NT2/D1 (cell line): ENCODE data around the gene LRRC47.

ENCODE experiments used
- DNase-seq: peaks from one replicate; pipeline ENCODE4 v3.0.0-alpha.2; 2011; ENCODE audit warnings: low read depth, low spot score
- H3K27me3 ChIP-seq: 2 replicates; pipeline ENCODE4 v1.6.0; 2011; ENCODE audit warnings: mild to moderate bottlenecking; ENCODE audit not compliant: insufficient read length, insufficient read depth
- H3K36me3 ChIP-seq: 2 replicates; pipeline ENCODE4 v1.6.1; 2011; ENCODE audit warnings: mild to moderate bottlenecking, low read length, mixed read lengths; ENCODE audit not compliant: insufficient read depth, insufficient read length
- H3K4me1 ChIP-seq: 2 replicates; pipeline ENCODE4 v1.5.1; 2011; ENCODE audit not compliant: insufficient read depth, insufficient read length
- H3K4me3 ChIP-seq: 2 replicates; pipeline ENCODE4 v1.5.1; 2011; ENCODE audit warnings: low read depth; ENCODE audit not compliant: insufficient read length
- H3K9ac ChIP-seq: 2 replicates; pipeline ENCODE4 v1.6.0; 2011; ENCODE audit warnings: low read depth; ENCODE audit not compliant: insufficient read length
- H3K9me3 ChIP-seq: 2 replicates; pipeline ENCODE4 v1.5.1; 2011; ENCODE audit warnings: mild to moderate bottlenecking, low read length; ENCODE audit not compliant: insufficient read depth
- SUZ12 ChIP-seq: IDR thresholded peaks from 2 replicates; pipeline ENCODE4 v1.6.1; 2011; ENCODE audit not compliant: insufficient read length, insufficient read depth; ENCODE audit errors: extremely low read depth
- YY1 ChIP-seq: IDR thresholded peaks from 2 replicates; pipeline ENCODE4 v1.6.1; 2011; ENCODE audit not compliant: insufficient read length, insufficient read depth
- ZNF274 ChIP-seq: IDR thresholded peaks from 2 replicates; pipeline ENCODE4 v1.6.1; 2011; ENCODE audit warnings: mild to moderate bottlenecking, low read depth, low read length

The LRRC47 gene

DNA sequence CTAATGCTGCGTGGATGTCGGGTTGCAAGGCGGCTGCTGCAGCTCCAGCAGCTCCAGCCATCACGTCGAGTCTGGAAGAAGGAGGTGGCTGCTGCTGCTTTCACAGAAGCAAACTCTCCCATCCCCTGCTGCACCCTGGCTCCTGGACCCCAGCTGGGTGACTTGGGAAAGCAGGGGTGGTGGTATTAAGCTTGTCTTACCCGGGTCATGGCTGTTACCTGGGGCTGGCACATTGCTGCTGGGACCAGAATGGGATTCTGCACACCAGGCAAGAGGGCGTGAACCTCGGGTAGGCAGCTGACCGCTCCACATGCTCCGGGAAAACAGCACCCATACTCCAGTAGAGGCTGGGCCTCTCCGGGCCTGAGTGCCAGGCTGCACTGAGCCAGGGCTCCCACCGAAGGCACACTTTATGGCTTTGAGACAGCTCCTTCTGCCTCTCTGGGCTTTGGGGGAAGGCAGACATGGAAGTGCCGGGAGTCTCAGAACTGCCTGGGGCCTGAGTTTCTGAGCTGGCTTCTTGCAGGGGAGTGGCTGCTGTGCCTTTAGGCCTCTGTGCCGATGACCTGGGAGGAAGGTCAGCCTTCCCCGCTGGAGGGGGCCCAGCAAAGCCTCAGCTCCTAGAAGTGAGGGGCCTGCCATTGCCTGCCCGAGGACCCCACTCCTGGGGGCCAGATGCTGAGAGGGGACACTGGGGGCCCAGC is 22.6 kb downstream of the LRRC47 start:
- Histone ChIP-seq H3K4me3 (no peak overlapping the region), H3K9me3 (no peaks in the 10 kb centered on the region), H3K27me3 (peaks cover 12% of the 10 kb centered on the region), H3K36me3 (peaks cover 13% of the 10 kb centered on the region), H3K4me1 (peaks cover 21% of the 10 kb centered on the region), H3K9ac (peak overlapping the region; percentile 66)
- TF ChIP-seq ZNF274 (no peak), YY1 (no peak), SUZ12 (no peak)
- no peak for DNase-seq

DNA sequence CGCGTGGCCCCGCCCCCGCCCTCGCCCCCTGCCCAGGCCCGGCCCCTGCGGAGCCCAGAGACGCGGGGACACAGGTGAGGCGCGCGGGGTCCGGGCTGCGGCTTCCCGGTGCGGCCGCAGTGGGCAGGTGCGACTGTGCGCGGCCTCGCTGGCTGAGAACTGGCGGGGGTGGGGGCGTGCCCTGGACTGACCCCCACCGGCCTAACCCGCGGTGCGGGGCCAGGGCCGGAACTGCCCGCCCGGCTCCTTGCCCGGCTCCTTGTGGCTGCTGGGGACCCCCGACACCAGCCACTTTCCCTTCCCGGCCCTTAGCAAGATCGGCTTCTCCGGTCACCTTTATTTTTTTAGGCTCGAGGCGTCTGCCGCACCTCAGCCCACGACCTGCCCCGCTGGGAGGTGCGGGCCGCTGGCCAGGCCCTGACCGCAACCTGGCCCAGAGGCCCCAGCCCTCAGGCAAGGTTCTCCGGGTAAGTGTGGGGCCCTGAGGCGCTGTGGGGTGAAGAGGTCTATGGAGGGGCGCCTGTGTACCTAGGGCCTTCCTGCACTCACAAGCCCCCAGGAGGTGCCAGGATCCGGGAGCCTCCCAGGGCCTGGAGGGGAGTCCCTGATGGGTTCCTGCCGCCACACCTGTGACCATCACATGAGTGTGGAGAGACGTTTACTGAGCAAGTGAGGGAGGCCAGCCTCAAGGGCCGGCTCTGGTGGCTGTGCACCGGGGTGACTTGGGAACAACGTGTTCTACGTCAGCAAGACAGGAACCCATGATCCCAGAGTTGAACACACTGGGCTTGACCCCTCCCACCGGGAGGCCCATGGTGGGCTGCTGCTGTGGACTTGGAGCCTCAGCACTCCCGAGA is 23.4 kb downstream of the LRRC47 start, which contains the start of gene SMIM1:
TSS of gene SMIM1 (plus strand) at position 35 of the 857 bp plus-strand sequence. CDS start 2,625 bp downstream, outside the sequence.
- no peak for TF ChIP-seq YY1
- TF ChIP-seq ZNF274: no peak
- no peak for TF ChIP-seq SUZ12
- H3K4me1 ChIP-seq: peaks cover 21% of the 10 kb centered on the region
- DNase-seq: no peak
- H3K36me3 ChIP-seq: peaks cover 5% of the 10 kb centered on the region
- H3K9ac ChIP-seq: peak within 1 kb of the TSS; percentile 78
- no peaks in the 10 kb centered on the region for H3K9me3 ChIP-seq
- peak within 1 kb of the TSS; percentile 55 for H3K4me3 ChIP-seq
- H3K27me3 ChIP-seq: peaks cover 12% of the 10 kb centered on the region

DNA sequence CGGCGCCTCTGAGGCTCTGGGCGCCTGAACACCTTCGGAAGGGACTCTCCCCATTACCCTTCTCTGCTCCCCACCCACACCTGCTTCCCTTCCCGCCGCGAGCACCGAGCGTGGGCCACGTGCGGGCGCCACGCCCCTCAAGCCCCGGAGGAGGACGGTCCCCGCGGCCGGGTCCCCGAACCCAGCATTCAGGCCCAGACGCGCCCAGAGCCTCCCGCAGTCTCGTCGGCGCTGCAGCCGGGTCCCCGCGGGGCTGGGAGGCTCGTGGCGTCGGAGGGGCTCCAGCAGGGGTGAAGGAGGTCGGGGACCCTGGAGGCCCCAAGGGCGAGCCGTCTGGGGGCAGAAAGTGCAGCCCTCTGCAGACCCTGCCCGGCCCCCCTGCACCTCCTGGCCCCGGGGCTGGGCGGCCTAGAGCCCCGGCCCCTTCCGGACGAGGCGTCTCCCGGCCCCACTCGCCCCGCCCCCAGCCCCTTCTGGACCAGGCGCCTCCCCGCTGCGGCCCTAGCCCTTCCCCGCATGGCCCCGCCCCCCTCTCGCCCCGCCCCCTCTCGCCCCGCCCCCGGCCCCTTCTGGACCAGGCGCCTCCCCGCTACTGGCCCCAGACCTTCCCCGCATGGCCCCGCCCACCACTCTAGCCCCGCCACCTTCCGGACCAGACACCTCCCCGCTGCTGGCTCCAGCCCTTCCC is 24.1 kb downstream of the LRRC47 start:
- Histone ChIP-seq H3K9me3 (no peaks in the 10 kb centered on the region), H3K9ac (peak overlapping the region; percentile 78), H3K4me1 (peaks cover 21% of the 10 kb centered on the region), H3K4me3 (peak overlapping the region; percentile 55), H3K36me3 (peaks cover 3% of the 10 kb centered on the region), H3K27me3 (peaks cover 12% of the 10 kb centered on the region)
- no peak for TF ChIP-seq ZNF274
- no peak for TF ChIP-seq YY1
- no peak for TF ChIP-seq SUZ12
- DNase-seq: peak; percentile 71

DNA sequence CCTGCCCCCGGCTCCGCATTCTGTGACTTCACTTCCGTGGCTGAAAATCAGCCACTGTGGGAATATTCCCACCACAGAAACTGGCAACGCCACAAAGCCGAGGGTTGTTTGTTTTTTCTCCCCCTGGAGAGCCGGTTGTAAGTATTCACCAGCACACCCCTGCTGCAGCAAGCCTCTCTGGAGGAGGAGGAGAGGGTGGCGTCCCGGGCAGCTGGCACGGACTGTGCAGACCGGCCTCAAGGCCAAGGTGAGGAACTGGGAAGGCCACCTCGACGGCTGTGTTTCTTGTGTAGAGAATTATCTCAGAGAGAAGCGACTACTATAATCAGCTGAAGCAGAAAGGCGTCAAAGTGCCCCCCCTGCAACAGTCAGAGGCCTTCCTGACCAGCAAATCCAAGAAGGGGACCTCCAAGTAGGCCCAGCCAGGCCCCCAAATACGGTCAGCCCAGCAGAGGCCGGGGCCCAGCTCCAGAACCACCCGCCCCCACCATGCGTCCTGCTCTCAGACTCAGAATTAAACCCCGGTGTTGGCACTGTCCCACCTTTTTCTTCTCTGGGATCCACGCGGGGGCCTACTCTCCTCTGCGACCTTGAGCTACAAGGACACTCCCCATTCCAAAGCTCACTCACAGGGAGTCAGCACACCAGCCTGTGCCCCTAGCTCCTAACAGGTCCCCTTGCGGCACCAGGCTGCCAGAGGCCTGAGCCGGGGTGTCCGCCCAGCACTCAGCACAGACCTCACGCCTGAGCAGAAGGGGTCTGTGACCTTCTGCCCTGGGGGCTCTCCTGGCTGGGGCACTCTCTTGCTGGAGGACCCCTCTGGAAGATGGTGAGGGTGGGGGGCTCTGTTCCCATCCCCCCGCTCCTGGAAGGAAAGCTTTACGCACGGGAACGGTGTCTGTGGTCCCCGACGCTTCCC is 24.9 kb downstream of the LRRC47 start:
- DNase-seq: no peak
- Histone ChIP-seq H3K9me3 (no peaks in the 10 kb centered on the region), H3K36me3 (no peaks in the 10 kb centered on the region), H3K27me3 (peaks cover 12% of the 10 kb centered on the region), H3K9ac (peak overlapping the region; percentile 78), H3K4me1 (peaks cover 19% of the 10 kb centered on the region), H3K4me3 (peak overlapping the region; percentile 55)
- TF ChIP-seq ZNF274 (no peak), YY1 (no peak), SUZ12 (no peak)

DNA sequence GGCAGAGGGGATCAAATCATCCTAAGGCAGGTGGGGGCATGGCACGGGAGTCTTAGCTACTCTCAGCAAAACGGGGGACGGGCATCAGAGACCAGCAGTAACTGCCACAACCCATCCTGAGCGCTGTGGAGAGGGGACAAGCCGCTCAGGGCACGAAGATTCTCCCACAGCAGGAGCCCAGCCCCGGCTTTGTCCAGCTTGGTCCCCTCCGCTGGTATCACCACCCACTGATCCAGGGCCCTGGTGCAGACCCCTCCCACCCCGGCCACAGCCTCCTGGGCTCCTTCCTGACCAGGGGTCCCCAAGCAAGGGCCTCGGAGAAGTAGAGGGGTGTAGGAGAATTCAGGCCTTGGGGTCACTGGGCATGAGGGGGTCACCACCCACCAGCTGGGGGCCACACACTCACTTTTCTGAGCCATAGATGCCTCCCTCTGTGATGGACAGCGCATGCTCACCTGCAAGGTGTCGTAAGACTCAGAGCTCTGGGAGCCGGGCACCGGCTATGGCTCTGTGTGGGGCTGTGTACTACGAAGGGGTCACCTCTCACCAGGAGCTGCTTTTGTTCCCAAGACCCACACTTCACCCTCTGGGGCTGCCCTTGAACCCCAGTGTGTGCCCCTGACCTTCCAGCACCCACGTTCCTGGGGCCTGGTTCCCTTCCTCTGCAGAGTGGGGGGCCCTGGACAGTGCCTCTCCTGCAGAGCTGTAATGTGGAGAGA is 26.1 kb downstream of the LRRC47 start:
- H3K4me1 ChIP-seq: peaks cover 17% of the 10 kb centered on the region
- no peak overlapping the region for H3K4me3 ChIP-seq
- H3K36me3 ChIP-seq: no peaks in the 10 kb centered on the region
- DNase-seq: no peak
- H3K9me3 ChIP-seq: no peaks in the 10 kb centered on the region
- H3K9ac ChIP-seq: no peak overlapping the region
- peaks cover 12% of the 10 kb centered on the region for H3K27me3 ChIP-seq
- TF ChIP-seq ZNF274: no peak
- no peak for TF ChIP-seq YY1
- no peak for TF ChIP-seq SUZ12

DNA sequence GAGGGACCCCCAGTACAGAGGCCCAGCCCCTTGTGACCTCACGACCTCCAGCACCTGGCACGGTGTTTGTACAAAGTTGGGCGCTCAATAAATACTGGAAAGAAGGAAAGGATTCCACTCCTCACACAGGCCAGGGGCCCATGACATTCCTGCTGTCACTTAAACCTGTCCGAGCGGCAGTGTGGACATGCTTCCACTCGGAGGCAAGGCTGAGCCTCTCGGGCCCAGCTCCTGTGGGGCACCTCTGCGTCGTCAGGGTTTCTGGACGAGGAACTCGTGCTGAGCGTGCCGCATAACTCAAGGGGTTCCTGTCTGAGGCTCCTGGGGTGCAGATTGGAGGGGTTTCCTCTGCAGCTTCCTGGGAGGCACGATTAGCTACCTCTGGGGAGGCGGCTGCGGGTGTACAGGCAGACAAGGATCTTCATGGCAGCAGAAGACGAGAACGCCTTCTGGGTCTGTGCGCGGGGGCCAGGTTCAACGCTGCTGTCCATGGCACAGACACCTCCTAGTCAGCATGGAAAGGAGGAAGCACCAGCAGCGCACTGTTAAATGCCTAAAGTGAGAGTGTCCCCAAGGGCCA is 27.4 kb downstream of the LRRC47 start:
- Histone ChIP-seq H3K27me3 (peaks cover 12% of the 10 kb centered on the region), H3K9me3 (no peaks in the 10 kb centered on the region), H3K4me1 (peaks cover 9% of the 10 kb centered on the region), H3K36me3 (no peaks in the 10 kb centered on the region), H3K4me3 (no peak overlapping the region), H3K9ac (no peak overlapping the region)
- TF ChIP-seq SUZ12 (no peak), YY1 (no peak), ZNF274 (no peak)
- no peak for DNase-seq
